ENCODE data around the gene EFNB1.

EFNB1 gene

DNA sequence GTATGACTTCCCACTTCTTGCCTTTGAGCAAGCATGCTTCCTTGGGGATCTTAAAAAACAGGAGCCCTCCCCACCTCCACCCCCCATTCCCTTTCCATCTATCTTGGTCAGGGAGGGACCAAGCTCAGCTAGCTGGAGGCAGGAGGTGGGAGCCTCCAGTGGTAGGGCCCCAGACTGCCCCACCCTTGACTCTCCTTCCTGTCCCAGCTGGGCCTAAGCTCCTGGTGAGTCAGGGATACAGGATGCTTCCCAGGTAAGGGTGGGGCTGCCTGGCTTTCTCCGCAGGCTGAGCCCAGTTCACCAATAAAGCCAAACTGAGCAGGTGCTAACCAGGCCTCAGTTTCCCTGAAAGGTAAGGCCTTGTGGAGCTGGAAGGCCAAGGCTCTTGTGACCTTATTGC lies 15.2 kb downstream of the EFNB1 start:
- no peak for DNase-seq (ENCODE audit: low read depth)

DNA sequence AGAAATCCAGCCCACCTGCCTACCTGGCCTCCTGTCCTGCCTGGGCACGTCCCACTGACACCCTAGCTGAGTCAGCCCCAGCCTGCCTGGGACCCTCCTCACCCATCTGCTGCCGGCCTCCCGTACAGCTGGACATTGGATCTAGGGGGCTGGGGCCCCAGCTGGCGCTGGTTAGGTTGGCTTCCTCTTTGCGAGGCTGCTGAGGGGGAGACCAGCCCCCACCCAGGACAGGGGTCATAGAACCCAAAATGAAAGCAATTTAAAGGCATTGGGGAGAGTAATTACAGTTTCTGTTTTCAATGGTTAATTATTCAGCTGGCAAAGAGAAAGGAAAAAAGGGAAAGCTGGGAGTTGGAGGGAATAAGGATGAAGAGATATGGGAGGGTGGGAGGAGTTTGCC lies 15.8 kb downstream of the EFNB1 start:
- no peak for DNase-seq (ENCODE audit: low read depth)

DNA sequence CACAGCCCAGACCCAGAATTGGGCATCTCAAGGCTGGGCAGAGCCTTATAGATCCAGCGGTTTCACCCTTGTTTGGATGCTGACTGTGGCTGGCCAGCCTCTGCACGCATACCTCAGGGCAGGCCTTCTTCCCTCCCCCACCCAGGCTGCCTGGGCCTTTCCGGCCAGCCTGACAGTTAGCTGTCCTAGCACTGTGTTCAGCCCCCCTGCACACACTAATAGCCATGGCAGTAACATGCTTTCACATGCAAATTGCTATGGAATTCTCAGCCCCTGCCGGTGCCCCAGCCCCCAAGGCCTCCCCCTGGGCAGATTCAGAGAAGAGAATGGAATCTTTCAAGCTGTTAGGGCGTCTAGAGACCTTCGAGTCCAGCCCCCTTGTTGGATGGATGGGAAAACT lies 17.7 kb downstream of the EFNB1 start:
- no peak for DNase-seq (ENCODE audit: low read depth)

GRCh38 chrX:68847172-68847571 lies 18.4 kb downstream of the EFNB1 start:
- DNase-seq (ENCODE audit: low read depth), result no peak

GRCh38 chrX:68848189-68848940 lies 19.5 kb downstream of the EFNB1 start:
- DNase-seq (ENCODE audit: low read depth), result no peak

DNA sequence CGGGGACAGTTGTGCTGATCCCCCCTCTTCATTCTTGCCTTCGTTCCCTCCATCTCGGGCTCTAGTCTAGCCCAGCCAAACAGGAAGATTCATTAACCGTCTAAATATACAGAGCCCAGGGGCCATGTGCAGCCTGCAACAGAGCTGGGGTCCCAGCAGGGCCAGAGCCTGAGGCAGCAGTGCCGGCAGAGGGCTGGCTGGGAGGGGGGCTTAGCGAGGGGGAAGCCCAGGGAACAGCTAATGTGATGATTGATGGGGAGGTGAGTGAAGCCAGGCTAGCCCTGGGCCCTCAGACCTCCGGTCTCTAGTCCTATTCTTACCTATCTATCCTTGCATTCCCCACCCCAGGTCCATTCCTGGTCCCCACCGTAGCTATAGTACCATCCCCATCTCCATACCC lies 22.3 kb downstream of the EFNB1 start:
- no peak for DNase-seq (ENCODE audit: low read depth)

GRCh38 chrX:68852046-68852445 lies 23.2 kb downstream of the EFNB1 start:
- DNase-seq (ENCODE audit: low read depth), result no peak

DNA sequence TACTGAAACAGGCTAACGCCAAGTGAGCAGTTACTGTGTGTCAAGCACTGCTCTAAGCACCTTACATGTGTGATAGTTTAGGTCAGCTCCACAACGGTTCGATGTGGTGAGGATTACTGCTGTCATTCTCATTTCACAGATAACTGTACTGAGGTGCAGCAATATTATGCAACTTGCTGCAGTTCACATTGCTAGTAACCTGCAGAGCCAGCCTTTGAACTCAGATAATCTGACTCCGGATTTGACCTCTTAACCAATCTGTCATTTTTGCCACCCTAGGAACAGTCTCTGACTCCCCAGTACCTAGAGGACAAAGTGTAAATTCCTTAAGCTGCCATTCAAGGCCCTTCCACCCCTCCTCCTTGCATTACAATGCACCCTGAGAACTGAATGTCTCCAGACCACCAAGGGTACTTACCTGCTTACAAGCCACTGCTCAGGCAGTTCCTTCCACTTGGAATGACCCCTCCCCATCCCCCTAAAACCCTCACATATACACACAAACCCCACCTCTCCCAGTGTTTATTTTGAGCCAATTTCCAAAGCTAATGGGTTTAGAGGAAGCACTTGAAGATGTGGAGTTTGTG lies 24.9 kb downstream of the EFNB1 start:
- DNase-seq (ENCODE audit: low read depth), result no peak

- DNase-seq (ENCODE audit: low read depth), result no peak
Observed at GRCh38 chrX:68865300-68865699, 36.5 kb downstream of the EFNB1 start.

DNA sequence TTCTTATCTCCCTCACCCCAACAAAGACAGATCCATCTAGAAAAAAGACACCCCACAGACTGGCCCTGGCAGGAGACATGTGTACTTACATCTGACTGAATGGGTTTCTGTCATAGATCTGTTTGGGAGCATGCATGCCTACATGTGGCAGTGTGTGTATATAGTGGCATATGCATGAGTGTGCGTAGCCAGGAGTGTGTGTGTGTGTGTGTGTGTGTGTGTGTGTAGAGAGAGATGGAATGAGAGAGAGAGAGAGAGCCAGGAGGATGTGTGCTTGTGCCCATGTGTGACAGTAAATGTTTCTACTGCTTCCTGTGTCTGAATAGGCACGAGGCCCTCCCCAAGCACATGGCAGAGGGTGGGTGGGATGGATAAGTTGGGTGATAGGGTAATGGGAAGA lies 37.1 kb downstream of the EFNB1 start:
- no peak for DNase-seq (ENCODE audit: low read depth)

GRCh38 chrX:68867458-68868112 lies 38.8 kb downstream of the EFNB1 start:
- no peak for DNase-seq (ENCODE audit: low read depth)

GRCh38 chrX:68868316-68868715 lies 39.5 kb downstream of the EFNB1 start:
- no peak for DNase-seq (ENCODE audit: low read depth)

DNA sequence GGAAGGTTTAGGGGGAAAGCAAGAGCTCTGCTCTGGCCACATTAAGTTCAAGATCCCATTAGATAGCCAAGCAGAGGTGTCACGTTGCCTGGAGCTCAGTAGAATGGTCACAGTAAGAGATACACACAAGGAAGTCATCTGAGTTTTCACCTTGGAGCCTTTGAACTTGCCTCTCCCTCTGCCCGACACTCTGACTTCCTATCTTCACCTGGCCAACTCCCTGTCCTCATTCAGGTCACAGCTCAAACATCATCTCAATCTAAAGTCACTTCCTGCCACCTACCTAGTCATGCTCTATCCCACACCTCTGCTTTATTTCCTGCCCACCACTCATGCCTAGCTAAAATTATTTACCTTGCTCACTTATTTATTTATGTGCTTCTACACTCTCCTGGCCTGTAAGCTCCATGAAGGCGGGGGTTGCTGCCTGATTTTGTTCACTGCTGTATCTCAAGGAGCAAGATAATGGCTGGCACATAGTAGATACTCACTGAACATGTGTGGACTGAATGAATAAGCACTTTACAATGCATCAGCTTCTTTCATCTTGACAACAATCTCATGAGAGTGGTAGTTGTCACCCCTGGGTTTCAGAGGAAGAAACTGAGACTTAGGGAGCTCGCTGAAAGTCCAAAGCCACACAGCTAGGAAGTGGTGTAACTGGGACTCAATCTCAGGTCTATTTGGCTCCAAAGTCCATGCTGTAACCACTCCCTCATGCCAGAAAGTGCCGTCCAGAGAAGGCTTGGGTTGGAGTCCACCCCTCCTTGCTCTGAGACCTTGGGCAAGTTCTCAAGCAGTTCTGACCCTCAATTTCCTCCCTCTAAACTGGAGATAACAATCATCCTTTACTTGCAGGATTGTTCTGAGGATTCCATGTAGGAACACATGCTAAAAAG lies 40.3 kb downstream of the EFNB1 start:
- DNase-seq (ENCODE audit: low read depth), result no peak

DNA sequence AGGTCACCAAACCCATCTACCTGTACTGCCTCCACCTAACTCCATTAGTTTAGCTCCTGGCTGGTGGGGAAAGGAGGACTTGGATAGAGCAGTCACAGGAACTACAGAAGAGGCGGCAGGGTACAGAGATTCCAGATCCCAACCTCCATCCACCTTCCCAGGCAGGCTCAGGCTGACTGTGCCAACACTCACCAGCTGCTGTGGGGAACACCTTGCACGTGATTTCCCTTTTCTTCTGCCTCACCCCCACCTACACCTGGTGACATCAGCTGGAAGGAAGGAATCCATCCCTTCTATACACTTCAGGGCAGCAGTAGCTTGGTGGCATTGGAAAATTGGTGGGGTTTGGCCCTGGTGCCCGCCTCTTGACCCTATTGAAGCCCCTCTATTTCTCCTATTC lies 41.5 kb downstream of the EFNB1 start:
- no peak for DNase-seq (ENCODE audit: low read depth)

DNA sequence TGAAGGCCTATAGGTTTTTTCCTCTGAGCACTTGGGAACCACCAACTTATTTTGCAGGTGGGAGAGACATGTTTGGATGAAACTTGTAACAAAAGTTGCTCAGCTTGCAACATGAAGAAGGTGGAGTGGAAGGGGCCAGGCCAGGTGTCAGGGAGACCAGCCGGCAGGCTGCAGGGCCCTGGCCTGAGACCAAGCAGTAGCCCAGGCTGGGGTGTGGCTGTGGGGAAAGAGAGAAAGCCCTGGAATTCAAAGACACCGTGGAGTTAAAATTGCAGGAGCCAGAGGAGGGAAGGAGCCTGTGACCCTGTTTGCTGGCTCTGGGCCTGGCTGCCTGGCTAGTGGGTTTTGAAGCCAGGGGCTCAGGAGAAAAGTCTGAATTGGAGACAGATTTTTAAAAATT lies 43.4 kb downstream of the EFNB1 start:
- DNase-seq (ENCODE audit: low read depth), result no peak

- DNase-seq (ENCODE audit: low read depth), result no peak
Observed at GRCh38 chrX:68874076-68874475, 45.3 kb downstream of the EFNB1 start.

- no peak for DNase-seq (ENCODE audit: low read depth)
Observed at GRCh38 chrX:68876731-68877130, 47.9 kb downstream of the EFNB1 start.

GRCh38 chrX:68877606-68878005 lies 48.8 kb downstream of the EFNB1 start:
- DNase-seq (ENCODE audit: low read depth), result no peak

- DNase-seq (ENCODE audit: low read depth), result no peak
Observed at GRCh38 chrX:68878977-68879645, 50.3 kb downstream of the EFNB1 start.

GRCh38 chrX:68880846-68881552 lies 52.2 kb downstream of the EFNB1 start:
- DNase-seq (ENCODE audit: low read depth), result no peak

DNA sequence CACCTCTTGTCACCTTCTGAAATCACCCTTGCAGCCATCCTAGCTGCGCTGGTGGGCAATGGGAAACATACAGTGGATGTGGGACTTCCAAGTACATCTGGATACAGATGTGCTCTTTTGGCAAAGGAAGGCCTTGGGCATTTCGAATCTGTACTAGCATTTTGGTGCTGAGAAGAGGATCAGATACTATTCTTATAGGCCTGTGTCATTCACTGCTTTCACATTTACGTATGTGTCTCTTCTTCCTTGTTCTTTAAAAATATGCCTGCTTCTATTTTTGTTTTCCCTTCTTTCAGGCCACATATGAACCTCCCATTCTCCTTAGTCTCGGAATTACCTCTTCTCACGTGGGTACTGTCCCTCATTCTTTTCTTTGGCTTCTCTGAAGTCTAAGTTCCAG lies 53.1 kb downstream of the EFNB1 start:
- DNase-seq (ENCODE audit: low read depth), result no peak

Data from stromal cell of bone marrow (primary cell).